ENCODE measurements around the gene CCDC107. TPM values are rescaled to one million over a fixed set of nuclear protein-coding genes. Genes with fewer than 3 reads are reported as not detected.
A peak's percentile ranks its signal among the peaks of the same experiment; 100 is the strongest.
"Not testable (repeated sequence)": the region's sequence is repeated elsewhere in the genome, so short reads cannot be mapped to it uniquely, and the experiment has no call there.

Gene CCDC107
- total RNA-seq, 5 donors from 2014 or later (not counting 1 experiment from before 2014, with no cell fraction given): 17.7 to 29.8 (median 27.5) TPM

- Histone ChIP-seq H3K4me3 (ENCODE audit: control insufficient read depth in 1 of 2, extremely low read depth in 1 of 2, low read length in 1 of 2) (no peak overlapping the region), H3K27ac (ENCODE audit: low read length) (peak overlapping the region; percentile 57), H3K27me3 (replicated peaks in 1 of 2; ENCODE audit: control insufficient read depth in 2 of 2, extremely low read depth in 1 of 2, insufficient read depth in 2 of 2, low read length in 1 of 2) (no peaks in the 10 kb centered on the region), H3K9me3 (no peaks in the 10 kb centered on the region), H3K4me1 (ENCODE audit: control insufficient read depth in 1 of 2, extremely low read depth in 1 of 2, insufficient read depth in 2 of 2, low read length in 2 of 2) (peaks cover 20 to 30% of the 10 kb centered on the region in 2 experiments), H3K36me3 (ENCODE audit: control insufficient read depth in 2 of 2, extremely low read depth in 1 of 2, insufficient read depth in 1 of 2, low read length in 1 of 2) (no peaks in the 10 kb centered on the region)
- H3K4me1 Mint-ChIP-seq: peaks cover 47 to 65% (median 52%) of the 10 kb centered on the region in 3 donors
- no peak for ATAC-seq (replicated peaks in 1 of 4)
- WGBS (ENCODE audit: insufficient coverage): 100% methylated on average over 1 of the region's 9 CpGs
- POLR2A ChIA-PET: interaction anchor here in 1 of 2 donors (0.6 kb wide), 1 partner anchor 65 kb away, joined by 3 read pairs; no protein-coding TSS in a partner anchor
- peak overlapping the region; percentile 41 to 82 for H3K27ac Mint-ChIP-seq
- H3K4me3 Mint-ChIP-seq: no peak overlapping the region
- H3K27me3 Mint-ChIP-seq: no peaks in the 10 kb centered on the region
- CTCF ChIA-PET: interaction anchor here in 1 of 2 donors (1.0 kb wide), 1 partner anchor 25 kb away, joined by 3 read pairs; no protein-coding TSS in a partner anchor
- H3K9me3 Mint-ChIP-seq: no peaks in the 10 kb centered on the region
- H3K36me3 Mint-ChIP-seq: peaks cover 9% of the 10 kb centered on the region
- no peak for DNase-seq
These were observed 21.8 kb upstream of the CCDC107 start for GRCh38 chr9:35636135-35636876.

- peak overlapping the region; percentile 41 to 82 for H3K27ac Mint-ChIP-seq
- not testable (repeated sequence) for H3K9me3 ChIP-seq; H3K36me3 Mint-ChIP-seq; H3K27me3 ChIP-seq (replicated peaks in 1 of 2; ENCODE audit: control insufficient read depth in 2 of 2, extremely low read depth in 1 of 2, insufficient read depth in 2 of 2, low read length in 1 of 2); H3K4me3 ChIP-seq (ENCODE audit: control insufficient read depth in 1 of 2, extremely low read depth in 1 of 2, low read length in 1 of 2); ATAC-seq (replicated peaks in 1 of 4); H3K4me3 Mint-ChIP-seq; H3K36me3 ChIP-seq (ENCODE audit: control insufficient read depth in 2 of 2, extremely low read depth in 1 of 2, insufficient read depth in 1 of 2, low read length in 1 of 2); DNase-seq; H3K27me3 Mint-ChIP-seq; H3K9me3 Mint-ChIP-seq
- CTCF ChIA-PET: interaction anchor here in 1 of 2 donors (1.0 kb wide), 1 partner anchor 25 kb away, joined by 3 read pairs; no protein-coding TSS in a partner anchor
- H3K4me1 Mint-ChIP-seq: peaks cover 50 to 69% (median 56%) of the 10 kb centered on the region in 3 donors
- peak overlapping the region; percentile 57 for H3K27ac ChIP-seq (ENCODE audit: low read length)
- peaks cover 20 to 30% of the 10 kb centered on the region in 2 experiments for H3K4me1 ChIP-seq (ENCODE audit: control insufficient read depth in 1 of 2, extremely low read depth in 1 of 2, insufficient read depth in 2 of 2, low read length in 2 of 2)
- 100% methylated on average over 2 of the region's 6 CpGs for WGBS (ENCODE audit: insufficient coverage)
- POLR2A ChIA-PET: interaction anchor here in 1 of 2 donors (0.6 kb wide), 1 partner anchor 65 kb away, joined by 3 read pairs; no protein-coding TSS in a partner anchor
These were observed 21.2 kb upstream of the CCDC107 start for GRCh38 chr9:35636877-35637246.

- H3K9me3 Mint-ChIP-seq; H3K27me3 ChIP-seq (replicated peaks in 1 of 2; ENCODE audit: control insufficient read depth in 2 of 2, extremely low read depth in 1 of 2, insufficient read depth in 2 of 2, low read length in 1 of 2); H3K36me3 ChIP-seq (ENCODE audit: control insufficient read depth in 2 of 2, extremely low read depth in 1 of 2, insufficient read depth in 1 of 2, low read length in 1 of 2); H3K9me3 ChIP-seq; DNase-seq; H3K36me3 Mint-ChIP-seq; H3K27me3 Mint-ChIP-seq; ATAC-seq (replicated peaks in 1 of 4); POLR2A ChIA-PET; H3K4me3 ChIP-seq (ENCODE audit: control insufficient read depth in 1 of 2, extremely low read depth in 1 of 2, low read length in 1 of 2): not testable (repeated sequence)
- WGBS (ENCODE audit: insufficient coverage): 96% methylated on average over 9 of the region's 9 CpGs
- H3K27ac ChIP-seq (ENCODE audit: low read length): peak overlapping the region; percentile 71
- Mint-ChIP-seq H3K4me1 (peaks cover 50 to 69% (median 56%) of the 10 kb centered on the region in 3 donors), H3K27ac (peak overlapping the region; percentile 82 to 90), H3K4me3 (peak overlapping the region in 1 of 3 donors; percentile 65)
- CTCF ChIA-PET: interaction anchor here in 1 of 2 donors (1.1 kb wide), 1 partner anchor 10 kb away, joined by 3 read pairs; no protein-coding TSS in a partner anchor
- peaks cover 20 to 30% of the 10 kb centered on the region in 2 experiments for H3K4me1 ChIP-seq (ENCODE audit: control insufficient read depth in 1 of 2, extremely low read depth in 1 of 2, insufficient read depth in 2 of 2, low read length in 2 of 2)
These were observed 20.6 kb upstream of the CCDC107 start for GRCh38 chr9:35637427-35637955.

- not testable (repeated sequence) for H3K9me3 Mint-ChIP-seq
- H3K4me1 Mint-ChIP-seq: peaks cover 59 to 70% (median 64%) of the 10 kb centered on the region in 3 donors
These were observed 19.3 kb upstream of the CCDC107 start for GRCh38 chr9:35638751-35639150.

GRCh38 chr9:35639225-35639624 lies 18.9 kb upstream of the CCDC107 start:
- ATAC-seq (replicated peaks in 1 of 4): peak in 1 of 4 experiments; percentile 63
- H3K9me3 Mint-ChIP-seq; H3K36me3 ChIP-seq (ENCODE audit: control insufficient read depth in 2 of 2, extremely low read depth in 1 of 2, insufficient read depth in 1 of 2, low read length in 1 of 2); H3K9me3 ChIP-seq; H3K4me3 ChIP-seq (ENCODE audit: control insufficient read depth in 1 of 2, extremely low read depth in 1 of 2, low read length in 1 of 2); H3K27me3 ChIP-seq (replicated peaks in 1 of 2; ENCODE audit: control insufficient read depth in 2 of 2, extremely low read depth in 1 of 2, insufficient read depth in 2 of 2, low read length in 1 of 2); DNase-seq; H3K36me3 Mint-ChIP-seq; H3K27me3 Mint-ChIP-seq: not testable (repeated sequence)
- Histone ChIP-seq H3K27ac (ENCODE audit: low read length) (peak overlapping the region; percentile 71), H3K4me1 (ENCODE audit: control insufficient read depth in 1 of 2, extremely low read depth in 1 of 2, insufficient read depth in 2 of 2, low read length in 2 of 2) (peaks cover 20 to 37% of the 10 kb centered on the region in 2 experiments)
- no CpG with 5 or more reads among the region's 1 CpG for WGBS (ENCODE audit: insufficient coverage)
- peak overlapping the region in 1 of 3 donors; percentile 65 for H3K4me3 Mint-ChIP-seq
- CTCF ChIA-PET: interaction anchor here in 1 of 2 donors (0.7 to 2.0 kb wide), 7 partner anchors 17 to 992 kb away, joined by 3 to 13 read pairs (median 4); partner anchors contain the start of genes CCDC107, CD72 and RMRP
- POLR2A ChIA-PET: interaction anchor here in 1 of 2 donors (0.6 to 1.4 kb wide), 3 partner anchors 18 to 203 kb away, joined by 3 to 4 read pairs (median 3); partner anchors contain the start of genes CCDC107 and RMRP
- peaks cover 61 to 70% (median 65%) of the 10 kb centered on the region in 3 donors for H3K4me1 Mint-ChIP-seq
- peak overlapping the region; percentile 78 to 90 for H3K27ac Mint-ChIP-seq

More at GRCh38 chr9:35638751-35639150, 19.3 kb upstream of the CCDC107 start:
- Mint-ChIP-seq H3K4me3 (peak overlapping the region in 2 of 3 donors; percentile 47 to 65), H3K27ac (peak overlapping the region; percentile 82 to 90)
- H3K9me3 ChIP-seq; H3K27me3 ChIP-seq (replicated peaks in 1 of 2; ENCODE audit: control insufficient read depth in 2 of 2, extremely low read depth in 1 of 2, insufficient read depth in 2 of 2, low read length in 1 of 2); H3K27me3 Mint-ChIP-seq; H3K36me3 Mint-ChIP-seq; H3K36me3 ChIP-seq (ENCODE audit: control insufficient read depth in 2 of 2, extremely low read depth in 1 of 2, insufficient read depth in 1 of 2, low read length in 1 of 2): not testable (repeated sequence)
- POLR2A ChIA-PET: interaction anchor here in 1 of 2 donors (0.7 kb wide), 2 partner anchors 8 to 92 kb away, joined by 3 to 11 read pairs; no protein-coding TSS in a partner anchor
- CTCF ChIA-PET: interaction anchor here (0.6 to 2.0 kb wide), 10 partner anchors 8 to 992 kb away, joined by 3 to 13 read pairs (median 4); partner anchors contain the start of genes CCDC107 (in 1 of the 2), CD72 (in 1 of the 2) and RMRP (in 1 of the 2)
- no CpG with 5 or more reads among the region's 8 CpGs for WGBS (ENCODE audit: insufficient coverage)
- peak; percentile 60 to 91 (median 82) for ATAC-seq (replicated peaks in 1 of 4)
- DNase-seq: peak in 23 of 35 experiments; percentile 16 to 69 (median 39)
- Histone ChIP-seq H3K27ac (ENCODE audit: low read length) (peak overlapping the region; percentile 71), H3K4me1 (ENCODE audit: control insufficient read depth in 1 of 2, extremely low read depth in 1 of 2, insufficient read depth in 2 of 2, low read length in 2 of 2) (peaks cover 20 to 37% of the 10 kb centered on the region in 2 experiments), H3K4me3 (ENCODE audit: control insufficient read depth in 1 of 2, extremely low read depth in 1 of 2, low read length in 1 of 2) (peak overlapping the region in 1 of 2 donors; percentile 6)

- ChIA-PET CTCF (interaction anchor here (0.6 to 2.0 kb wide), 7 partner anchors 17 to 993 kb away, joined by 3 to 13 read pairs (median 4); partner anchors contain the start of genes CCDC107 (in 1 of the 2) and RMRP (in 1 of the 2)), POLR2A (interaction anchor here (0.5 to 1.4 kb wide), 4 partner anchors 18 to 203 kb away, joined by 3 to 4 read pairs (median 3); partner anchors contain the start of genes CCDC107 (in 1 of the 2) and RMRP (in 1 of the 2))
- Histone ChIP-seq H3K4me1 (ENCODE audit: control insufficient read depth in 1 of 2, extremely low read depth in 1 of 2, insufficient read depth in 2 of 2, low read length in 2 of 2) (peaks cover 23 to 42% of the 10 kb centered on the region in 2 experiments), H3K4me3 (ENCODE audit: control insufficient read depth in 1 of 2, extremely low read depth in 1 of 2, low read length in 1 of 2) (no peak overlapping the region), H3K36me3 (ENCODE audit: control insufficient read depth in 2 of 2, extremely low read depth in 1 of 2, insufficient read depth in 1 of 2, low read length in 1 of 2) (no peaks in the 10 kb centered on the region), H3K9me3 (no peaks in the 10 kb centered on the region), H3K27me3 (replicated peaks in 1 of 2; ENCODE audit: control insufficient read depth in 2 of 2, extremely low read depth in 1 of 2, insufficient read depth in 2 of 2, low read length in 1 of 2) (no peaks in the 10 kb centered on the region), H3K27ac (ENCODE audit: low read length) (peak overlapping the region; percentile 71)
- WGBS (ENCODE audit: insufficient coverage): no CpG with 5 or more reads among the region's 1 CpG
- peaks cover 65 to 73% (median 69%) of the 10 kb centered on the region in 3 donors for H3K4me1 Mint-ChIP-seq
- no peaks in the 10 kb centered on the region for H3K9me3 Mint-ChIP-seq
- peak overlapping the region; percentile 78 to 90 for H3K27ac Mint-ChIP-seq
- H3K4me3 Mint-ChIP-seq: peak overlapping the region in 2 of 3 donors; percentile 29 to 65
- no peak for DNase-seq
- no peak for ATAC-seq (replicated peaks in 1 of 4)
- peaks cover 9% of the 10 kb centered on the region for H3K36me3 Mint-ChIP-seq
- H3K27me3 Mint-ChIP-seq: no peaks in the 10 kb centered on the region
These were observed 18.5 kb upstream of the CCDC107 start for GRCh38 chr9:35639631-35640030.

Measured in T-cell (primary cell).